CD14-positive monocyte (primary cell): ENCODE results near the gene SLC13A3. TPM values are rescaled to one million over a fixed set of nuclear protein-coding genes. Genes with fewer than 3 reads are reported as not detected.

ENCODE experiments used
- DNase-seq, 3 donors: peaks; one replicate each; pipeline ENCODE4 v3.0.0-alpha.2; 2011 to 2022
- H2AFZ ChIP-seq: 2 replicates; pipeline ENCODE4 v1.6.0; 2012; ENCODE audit warnings: mild to moderate bottlenecking, low read depth, low read length, inconsistent platforms; ENCODE audit not compliant: insufficient read depth, poor library complexity, severe bottlenecking
- H3K27ac ChIP-seq, 2 donors: 1 replicate in 1 of 2; 2 replicates in 1 of 2; pipeline ENCODE4 v1.5.1; 2012 to 2013; ENCODE audit warnings: low read length in 2 of 2, control low read depth in 1 of 2, inconsistent platforms in 1 of 2, low read depth in 1 of 2, mild to moderate bottlenecking in 1 of 2
- H3K27me3 ChIP-seq, 2 donors: one replicate each; pipeline versions ENCODE4 v1.6.0 to v1.6.1; 2011 to 2013; ENCODE audit warnings: low read length in 2 of 2; ENCODE audit not compliant: control insufficient read depth in 2 of 2, insufficient read depth in 2 of 2
- H3K36me3 ChIP-seq, 2 donors: replicated peaks in 1 of 2; 1 replicate in 1 of 2; 2 replicates in 1 of 2; pipeline versions ENCODE4 v1.5.1 to v1.6.1; 2012 to 2013; ENCODE audit warnings: low read length in 2 of 2, control low read depth in 1 of 2, inconsistent platforms in 1 of 2, mild to moderate bottlenecking in 1 of 2; ENCODE audit not compliant: insufficient read depth in 2 of 2, control insufficient read depth in 1 of 2
- H3K4me1 ChIP-seq, 2 donors: 1 replicate in 1 of 2; 2 replicates in 1 of 2; pipeline versions ENCODE4 v1.5.1 to v1.6.1; 2012 to 2013; ENCODE audit warnings: low read length in 2 of 2, control low read depth in 1 of 2, inconsistent platforms in 1 of 2, mild to moderate bottlenecking in 1 of 2, moderate library complexity in 1 of 2; ENCODE audit not compliant: insufficient read depth in 2 of 2, control insufficient read depth in 1 of 2
- H3K4me2 ChIP-seq: replicated peaks from 2 replicates; pipeline ENCODE3; 2012; ENCODE audit warnings: low read length, moderate library complexity, mild to moderate bottlenecking; ENCODE audit not compliant: poor library complexity, severe bottlenecking; ENCODE audit errors: extremely low read depth
- H3K4me3 ChIP-seq, 3 experiments: fragments of 200-600 bp in 1 of 3; sonication (generic) in 1 of 3; replicated peaks in 1 of 3; 1 replicate in 2 of 3; 2 replicates in 1 of 3; pipeline ENCODE4 v1.5.1; 2011 to 2013; ENCODE audit warnings: low read length in 3 of 3, mild to moderate bottlenecking in 3 of 3, control low read depth in 2 of 3, low read depth in 2 of 3, inconsistent platforms in 1 of 3, moderate library complexity in 1 of 3
- H3K79me2 ChIP-seq: 2 replicates; pipeline ENCODE4 v1.6.0; 2012; ENCODE audit warnings: mild to moderate bottlenecking, control low read depth, inconsistent platforms, low read length, moderate library complexity; ENCODE audit not compliant: insufficient read depth
- H3K9ac ChIP-seq: 2 replicates; pipeline ENCODE4 v1.6.0; 2017; ENCODE audit warnings: low read length, mild to moderate bottlenecking; ENCODE audit not compliant: insufficient read depth, poor library complexity, severe bottlenecking
- H3K9me3 ChIP-seq, 2 donors: replicated peaks in 1 of 2; 1 replicate in 1 of 2; 2 replicates in 1 of 2; pipeline versions ENCODE4 v1.5.1 to v1.6.1; 2012 to 2013; ENCODE audit warnings: low read length in 2 of 2, control low read depth in 1 of 2; ENCODE audit not compliant: control insufficient read depth in 1 of 2, insufficient read depth in 1 of 2
- H4K20me1 ChIP-seq: 2 replicates; pipeline ENCODE4 v1.6.0; 2012; ENCODE audit warnings: mild to moderate bottlenecking, low read length, control low read depth, moderate library complexity; ENCODE audit not compliant: insufficient read depth
- H3K27ac Mint-ChIP-seq, 7 donors: one replicate each; pipeline ENCODE4 v1.8.0; 2020; ENCODE audit warnings: mild to moderate bottlenecking in 7 of 7, mixed read lengths in 7 of 7, moderate library complexity in 6 of 7, inconsistent platforms in 2 of 7
- H3K27me3 Mint-ChIP-seq, 3 donors: one replicate each; pipeline ENCODE4 v1.8.0; 2021 to 2022; ENCODE audit warnings: low read depth in 3 of 3, mild to moderate bottlenecking in 3 of 3, mixed read lengths in 3 of 3, moderate library complexity in 3 of 3, inconsistent platforms in 1 of 3
- H3K36me3 Mint-ChIP-seq, 2 donors: one replicate each; pipeline ENCODE4 v1.8.0; 2020; ENCODE audit warnings: mixed read lengths in 2 of 2, inconsistent platforms in 1 of 2, mild to moderate bottlenecking in 1 of 2
- H3K4me1 Mint-ChIP-seq: one replicate; pipeline ENCODE4 v1.8.0; 2020; ENCODE audit warnings: mild to moderate bottlenecking, mixed read lengths
- H3K4me3 Mint-ChIP-seq, 2 donors: one replicate each; pipeline ENCODE4 v1.8.0; 2020; ENCODE audit warnings: mild to moderate bottlenecking in 2 of 2, mixed read lengths in 2 of 2, moderate library complexity in 1 of 2
- H3K9me3 Mint-ChIP-seq, 7 donors: one replicate each; pipeline ENCODE4 v1.8.0; 2020 to 2022; ENCODE audit warnings: mixed read lengths in 7 of 7, mild to moderate bottlenecking in 6 of 7, moderate library complexity in 6 of 7, inconsistent platforms in 2 of 7
- WGBS: methylation state at CpG from one replicate; pipeline ENCODE4 v1.1.5; 2013; ENCODE audit warnings: missing lambda C conversion rate; ENCODE audit not compliant: insufficient coverage; 5-methylcytosine and 5-hydroxymethylcytosine counted together
- intact Hi-C, 2 donors: fragments of 100-400 bp; cut with micrococcal nuclease; formaldehyde crosslinking; loops; one replicate each; pipeline versions ENCODE4 v1.15.0 to v1.15.1; 2023
- polyA plus RNA-seq, 3 donors: library from polyadenylated mRNA; depleted of rRNA in 1 of 3; unstranded in 2 of 3; stranded (reverse) in 1 of 3; fragments of 300-500 nt in 2 of 3; fragments of >200 nt in 1 of 3; fragmentation: Illumina TruSeq in 2 of 3; gene quantifications; 1 replicate in 2 of 3; 2 replicates in 1 of 3; pipeline ENCODE4 v1.2.3, GENCODE V29; 2012 to 2021
- TF ChIP-seq, protein P1 (sequence below): fragments of 200-600 bp; IDR thresholded peaks from one replicate; pipeline ENCODE4 v1.8.0; 2022; ENCODE audit warnings: antibody characterized with exemption, mild to moderate bottlenecking

The SLC13A3 gene
- polyA plus RNA-seq, 3 donors = 0.04 TPM; not detected in 2

DNA sequence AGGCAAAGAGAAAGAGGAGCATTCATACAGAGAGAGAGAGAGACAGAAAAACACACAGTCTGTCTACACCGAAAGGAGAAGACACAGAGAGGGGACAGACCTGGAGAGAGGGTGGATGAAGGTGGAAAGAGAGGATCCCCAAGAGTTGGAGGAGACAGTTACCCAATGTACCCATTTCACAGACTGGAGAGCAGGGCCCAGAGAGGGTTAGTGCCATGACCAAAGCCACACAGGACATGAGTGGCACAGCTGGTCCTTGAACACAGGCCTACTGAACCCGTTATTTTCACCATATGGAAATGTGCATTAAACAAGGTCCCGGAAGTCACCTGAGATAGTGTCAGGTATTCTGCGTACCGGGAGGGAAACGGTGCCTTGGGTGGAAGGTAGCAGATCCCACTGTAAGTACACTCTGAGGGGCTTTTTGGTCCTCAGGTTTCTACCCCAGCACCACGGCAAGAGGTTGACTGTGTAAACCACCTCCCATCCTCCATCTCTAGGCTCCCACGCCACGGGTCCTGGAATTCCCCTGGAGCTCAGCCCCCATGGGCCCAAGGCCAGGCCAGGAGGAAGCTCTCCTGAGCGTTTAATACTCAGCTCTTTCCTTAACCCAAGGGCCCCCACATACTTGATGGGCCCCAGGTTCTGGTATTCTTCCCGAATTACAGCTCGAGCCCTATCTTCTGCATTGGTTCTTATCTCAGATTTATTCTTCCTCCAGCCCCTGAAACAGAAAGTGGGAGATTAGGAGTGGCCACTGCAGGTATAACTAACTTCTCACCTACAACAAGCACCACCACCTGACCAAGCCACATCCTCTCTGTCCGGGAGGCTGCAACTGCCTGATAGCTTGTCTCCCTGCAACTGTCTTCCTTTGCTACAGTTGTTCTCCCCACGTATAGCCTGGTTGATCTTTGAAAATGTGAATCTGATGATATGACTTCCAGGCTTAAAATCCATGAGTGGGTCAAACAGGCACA is 62.4 kb downstream of the SLC13A3 start:
- H3K4me1 ChIP-seq = no peaks in the 10 kb centered on the region
- DNase-seq = no peak
- H2AFZ ChIP-seq = no peak overlapping the region
- H3K36me3 ChIP-seq = no peaks in the 10 kb centered on the region
- Mint-ChIP-seq H3K36me3 (no peaks in the 10 kb centered on the region), H3K27me3 (peaks cover 3 to 5% (median 4%) of the 10 kb centered on the region in 3 donors), H3K9me3 (peaks cover 0 to 3% (median 0%) of the 10 kb centered on the region in 7 donors), H3K27ac (no peak overlapping the region), H3K4me1 (no peaks in the 10 kb centered on the region), H3K4me3 (no peak overlapping the region)
- no peaks in the 10 kb centered on the region for H3K9me3 ChIP-seq
- H3K4me2 ChIP-seq = no peak overlapping the region
- TF ChIP-seq, protein P1, sequence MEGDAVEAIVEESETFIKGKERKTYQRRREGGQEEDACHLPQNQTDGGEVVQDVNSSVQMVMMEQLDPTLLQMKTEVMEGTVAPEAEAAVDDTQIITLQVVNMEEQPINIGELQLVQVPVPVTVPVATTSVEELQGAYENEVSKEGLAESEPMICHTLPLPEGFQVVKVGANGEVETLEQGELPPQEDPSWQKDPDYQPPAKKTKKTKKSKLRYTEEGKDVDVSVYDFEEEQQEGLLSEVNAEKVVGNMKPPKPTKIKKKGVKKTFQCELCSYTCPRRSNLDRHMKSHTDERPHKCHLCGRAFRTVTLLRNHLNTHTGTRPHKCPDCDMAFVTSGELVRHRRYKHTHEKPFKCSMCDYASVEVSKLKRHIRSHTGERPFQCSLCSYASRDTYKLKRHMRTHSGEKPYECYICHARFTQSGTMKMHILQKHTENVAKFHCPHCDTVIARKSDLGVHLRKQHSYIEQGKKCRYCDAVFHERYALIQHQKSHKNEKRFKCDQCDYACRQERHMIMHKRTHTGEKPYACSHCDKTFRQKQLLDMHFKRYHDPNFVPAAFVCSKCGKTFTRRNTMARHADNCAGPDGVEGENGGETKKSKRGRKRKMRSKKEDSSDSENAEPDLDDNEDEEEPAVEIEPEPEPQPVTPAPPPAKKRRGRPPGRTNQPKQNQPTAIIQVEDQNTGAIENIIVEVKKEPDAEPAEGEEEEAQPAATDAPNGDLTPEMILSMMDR = no peak
- H3K27ac ChIP-seq = no peak overlapping the region
- H4K20me1 ChIP-seq = no peaks in the 10 kb centered on the region
- intact Hi-C loops = no loop called here
- no peak overlapping the region for H3K4me3 ChIP-seq
- WGBS = 47% methylated on average over 6 of the region's 14 CpGs
- H3K9ac ChIP-seq = no peak overlapping the region
- H3K27me3 ChIP-seq = peaks cover 0 to 6% of the 10 kb centered on the region in 2 donors
- H3K79me2 ChIP-seq = no peaks in the 10 kb centered on the region

- Mint-ChIP-seq H3K9me3 (peaks cover 0 to 3% (median 0%) of the 10 kb centered on the region in 7 donors), H3K4me1 (no peaks in the 10 kb centered on the region), H3K27me3 (peaks cover 3 to 7% (median 5%) of the 10 kb centered on the region in 3 donors), H3K36me3 (no peaks in the 10 kb centered on the region), H3K27ac (no peak overlapping the region), H3K4me3 (no peak overlapping the region)
- H3K4me1 ChIP-seq = no peaks in the 10 kb centered on the region
- H3K79me2 ChIP-seq = no peaks in the 10 kb centered on the region
- H3K4me3 ChIP-seq = no peak overlapping the region
- 97% methylated on average over 5 of the region's 7 CpGs for WGBS
- H3K9ac ChIP-seq = no peak overlapping the region
- DNase-seq = no peak
- H3K4me2 ChIP-seq = no peak overlapping the region
- intact Hi-C loops = no loop called here
- H3K9me3 ChIP-seq = no peaks in the 10 kb centered on the region
- H2AFZ ChIP-seq = no peak overlapping the region
- H4K20me1 ChIP-seq = no peaks in the 10 kb centered on the region
- TF ChIP-seq, protein P1 = no peak
- H3K27ac ChIP-seq = no peak overlapping the region
- H3K27me3 ChIP-seq = peaks cover 0 to 6% of the 10 kb centered on the region in 2 donors
- no peaks in the 10 kb centered on the region for H3K36me3 ChIP-seq
Measured at GRCh38 chr20:46587986-46588385, 63.3 kb downstream of the SLC13A3 start.
